ENCODE results near the gene SH3BP5L.

The SH3BP5L gene

DNA sequence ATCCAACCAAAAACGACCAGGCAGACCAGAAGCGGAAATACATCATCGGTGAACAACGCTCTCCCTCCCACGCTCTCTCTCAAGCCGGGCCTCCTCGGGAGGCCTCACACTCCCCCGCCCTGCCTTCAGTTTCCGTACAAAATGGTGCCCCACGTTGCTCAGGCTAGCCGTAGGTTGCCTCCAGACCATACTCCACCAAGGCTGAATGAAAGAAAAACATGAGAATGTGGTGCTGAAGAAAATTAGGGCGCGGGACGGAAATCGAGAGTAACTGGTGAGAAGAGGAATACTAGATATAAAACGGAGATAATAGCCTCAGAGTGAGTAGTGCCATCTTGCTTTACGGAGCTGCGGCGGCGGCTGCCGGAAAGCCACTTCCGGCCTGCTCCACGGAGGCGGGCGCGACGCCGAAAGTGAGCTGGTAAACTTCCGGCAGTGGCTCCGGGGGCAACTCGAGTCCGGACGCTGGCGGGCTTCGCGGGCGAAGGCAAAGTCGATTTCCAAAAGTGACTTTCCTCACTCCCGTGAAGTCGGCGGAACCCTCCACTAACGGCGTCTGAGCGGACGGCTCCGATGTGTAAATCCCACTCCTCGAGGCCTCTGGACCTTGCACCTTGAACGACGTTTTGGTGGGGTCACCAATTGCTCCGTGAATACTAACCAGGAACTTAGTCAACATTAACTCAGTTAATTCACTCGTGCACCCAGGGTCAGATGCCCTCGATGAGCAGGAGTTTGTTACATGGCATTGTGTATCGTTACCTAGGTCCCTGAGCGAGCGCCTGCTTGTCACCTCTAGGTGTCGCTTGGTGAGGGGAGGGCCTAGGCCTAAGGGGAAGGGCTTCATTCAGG is at the start of gene SH3BP5L:
Gene SH3BP5L, minus strand, starts transcription at position 7 of the 852 bp plus-strand sequence. CDS start 980 bp downstream, outside the sequence.
- Histone ChIP-seq H3K9ac (ENCODE audit: insufficient read length, low read depth) (peak within 1 kb of the TSS; percentile 93), H3K36me3 (ENCODE audit: insufficient read depth, insufficient read length, low read length) (peaks cover 38% of the 10 kb centered on the region), H3K27me3 (ENCODE audit: insufficient read depth, insufficient read length) (no peaks in the 10 kb centered on the region), H3K4me3 (ENCODE audit: insufficient read length, low read depth) (peak within 1 kb of the TSS; percentile 95), H3K4me1 (ENCODE audit: insufficient read depth, insufficient read length) (peaks cover 2% of the 10 kb centered on the region), H3K9me3 (ENCODE audit: insufficient read depth, low read length) (0 out of 2 replicates have a peak, but pooled peaks cover 4% of the 10 kb centered on the region)
- TF ChIP-seq SUZ12 (IDR thresholded peaks at IDR 0.05; ENCODE audit: extremely low read depth, insufficient read depth, insufficient read length) (no peak), ZNF274 (IDR thresholded peaks at IDR 0.05; ENCODE audit: low read depth, low read length) (no peak), YY1 (IDR thresholded peaks at IDR 0.05; ENCODE audit: insufficient read depth, insufficient read length) (peak; percentile 97)
- peak; percentile 96 for DNase-seq (ENCODE audit: low read depth, low spot score)

DNA sequence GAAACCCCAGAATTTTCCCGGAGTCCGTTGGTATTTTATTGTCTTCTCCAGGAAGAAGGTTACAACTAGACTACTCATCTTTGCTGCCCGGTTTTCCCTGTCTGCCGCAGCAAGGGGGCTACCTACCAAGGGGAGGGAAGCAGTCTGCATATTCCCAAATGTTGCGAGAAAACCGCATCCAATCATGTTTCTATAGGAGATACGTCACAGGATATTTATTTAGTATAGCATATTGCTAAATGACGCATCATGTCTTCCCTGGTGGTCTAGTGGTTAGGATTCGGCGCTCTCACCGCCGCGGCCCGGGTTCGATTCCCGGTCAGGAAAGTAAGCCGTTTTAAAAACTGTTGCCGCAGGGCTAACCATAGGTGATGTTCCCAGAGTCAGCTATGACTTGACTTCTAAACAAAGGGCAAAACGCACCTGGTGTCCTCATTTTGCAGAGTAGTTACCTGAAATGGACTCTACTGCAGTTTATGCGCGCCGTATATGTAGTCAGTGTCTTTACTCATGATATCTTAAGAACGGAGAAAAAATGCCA is 48.3 kb upstream of the SH3BP5L start:
- peak; percentile 75 for DNase-seq (ENCODE audit: low read depth, low spot score)
- H3K4me1 ChIP-seq (ENCODE audit: insufficient read depth, insufficient read length): no peaks in the 10 kb centered on the region
- no peaks in the 10 kb centered on the region for H3K9me3 ChIP-seq (ENCODE audit: insufficient read depth, low read length)
- H3K36me3 ChIP-seq (ENCODE audit: insufficient read depth, insufficient read length, low read length): no peaks in the 10 kb centered on the region
- no peak for TF ChIP-seq YY1 (IDR thresholded peaks at IDR 0.05; ENCODE audit: insufficient read depth, insufficient read length)
- TF ChIP-seq SUZ12 (IDR thresholded peaks at IDR 0.05; ENCODE audit: extremely low read depth, insufficient read depth, insufficient read length): no peak
- TF ChIP-seq ZNF274 (IDR thresholded peaks at IDR 0.05; ENCODE audit: low read depth, low read length): no peak
- peak overlapping the region; percentile 63 for H3K9ac ChIP-seq (ENCODE audit: insufficient read length, low read depth)
- H3K4me3 ChIP-seq (ENCODE audit: insufficient read length, low read depth): peak overlapping the region; percentile 74
- no peaks in the 10 kb centered on the region for H3K27me3 ChIP-seq (ENCODE audit: insufficient read depth, insufficient read length)

- peak; percentile 94 for DNase-seq (ENCODE audit: low read depth, low spot score)
- Histone ChIP-seq H3K4me1 (ENCODE audit: insufficient read depth, insufficient read length) (no peaks in the 10 kb centered on the region), H3K9ac (ENCODE audit: insufficient read length, low read depth) (peak overlapping the region; percentile 92), H3K4me3 (ENCODE audit: insufficient read length, low read depth) (peak overlapping the region; percentile 74), H3K36me3 (ENCODE audit: insufficient read depth, insufficient read length, low read length) (no peaks in the 10 kb centered on the region), H3K9me3 (ENCODE audit: insufficient read depth, low read length) (no peaks in the 10 kb centered on the region), H3K27me3 (ENCODE audit: insufficient read depth, insufficient read length) (no peaks in the 10 kb centered on the region)
- no peak for TF ChIP-seq SUZ12 (IDR thresholded peaks at IDR 0.05; ENCODE audit: extremely low read depth, insufficient read depth, insufficient read length)
- TF ChIP-seq YY1 (IDR thresholded peaks at IDR 0.05; ENCODE audit: insufficient read depth, insufficient read length): no peak
- TF ChIP-seq ZNF274 (IDR thresholded peaks at IDR 0.05; ENCODE audit: low read depth, low read length): no peak
Observed at GRCh38 chr1:248873409-248873992, 47.8 kb upstream of the SH3BP5L start.

GRCh38 chr1:248872752-248873408 is 47.2 kb upstream of the SH3BP5L start:
- Histone ChIP-seq H3K36me3 (ENCODE audit: insufficient read depth, insufficient read length, low read length) (no peaks in the 10 kb centered on the region), H3K9me3 (ENCODE audit: insufficient read depth, low read length) (no peaks in the 10 kb centered on the region), H3K4me3 (ENCODE audit: insufficient read length, low read depth) (peak overlapping the region; percentile 74), H3K27me3 (ENCODE audit: insufficient read depth, insufficient read length) (no peaks in the 10 kb centered on the region), H3K4me1 (ENCODE audit: insufficient read depth, insufficient read length) (no peaks in the 10 kb centered on the region), H3K9ac (ENCODE audit: insufficient read length, low read depth) (peak overlapping the region; percentile 92)
- DNase-seq (ENCODE audit: low read depth, low spot score): peak; percentile 73
- TF ChIP-seq YY1 (IDR thresholded peaks at IDR 0.05; ENCODE audit: insufficient read depth, insufficient read length): no peak
- TF ChIP-seq SUZ12 (IDR thresholded peaks at IDR 0.05; ENCODE audit: extremely low read depth, insufficient read depth, insufficient read length): no peak
- no peak for TF ChIP-seq ZNF274 (IDR thresholded peaks at IDR 0.05; ENCODE audit: low read depth, low read length)

DNA sequence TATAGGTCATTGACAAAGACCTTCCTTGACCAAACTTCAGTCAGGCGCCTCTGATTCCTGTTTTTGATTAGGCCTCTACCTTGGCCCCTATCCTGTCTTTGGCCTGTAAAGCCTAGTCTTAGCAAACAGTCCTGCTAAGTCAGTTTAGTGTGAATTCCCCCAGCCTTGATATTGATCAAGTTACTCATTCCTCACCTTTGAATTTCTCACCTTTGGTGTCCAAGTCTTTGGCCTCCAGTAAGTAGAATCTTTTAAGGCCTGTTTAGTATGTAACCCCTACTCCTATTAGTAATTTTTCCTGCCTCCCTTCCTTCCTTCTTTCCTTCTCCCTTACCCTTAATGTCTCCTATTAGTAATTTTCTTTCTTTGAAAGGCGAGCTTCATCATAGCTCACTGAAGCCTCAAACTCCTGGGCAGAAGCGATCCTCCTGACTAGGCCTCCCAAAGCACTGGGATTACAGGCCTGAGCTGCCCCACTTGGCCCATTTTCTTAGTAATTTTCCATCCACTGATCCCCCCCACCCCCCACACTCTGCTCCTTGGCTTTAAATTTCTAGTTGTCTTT is 46.2 kb upstream of the SH3BP5L start:
- Histone ChIP-seq H3K36me3 (ENCODE audit: insufficient read depth, insufficient read length, low read length) (no peaks in the 10 kb centered on the region), H3K4me1 (ENCODE audit: insufficient read depth, insufficient read length) (no peaks in the 10 kb centered on the region), H3K9me3 (ENCODE audit: insufficient read depth, low read length) (no peaks in the 10 kb centered on the region), H3K4me3 (ENCODE audit: insufficient read length, low read depth) (peak overlapping the region; percentile 27), H3K27me3 (ENCODE audit: insufficient read depth, insufficient read length) (no peaks in the 10 kb centered on the region), H3K9ac (ENCODE audit: insufficient read length, low read depth) (peak overlapping the region; percentile 53)
- TF ChIP-seq SUZ12 (IDR thresholded peaks at IDR 0.05; ENCODE audit: extremely low read depth, insufficient read depth, insufficient read length): no peak
- no peak for TF ChIP-seq YY1 (IDR thresholded peaks at IDR 0.05; ENCODE audit: insufficient read depth, insufficient read length)
- no peak for DNase-seq (ENCODE audit: low read depth, low spot score)

DNA sequence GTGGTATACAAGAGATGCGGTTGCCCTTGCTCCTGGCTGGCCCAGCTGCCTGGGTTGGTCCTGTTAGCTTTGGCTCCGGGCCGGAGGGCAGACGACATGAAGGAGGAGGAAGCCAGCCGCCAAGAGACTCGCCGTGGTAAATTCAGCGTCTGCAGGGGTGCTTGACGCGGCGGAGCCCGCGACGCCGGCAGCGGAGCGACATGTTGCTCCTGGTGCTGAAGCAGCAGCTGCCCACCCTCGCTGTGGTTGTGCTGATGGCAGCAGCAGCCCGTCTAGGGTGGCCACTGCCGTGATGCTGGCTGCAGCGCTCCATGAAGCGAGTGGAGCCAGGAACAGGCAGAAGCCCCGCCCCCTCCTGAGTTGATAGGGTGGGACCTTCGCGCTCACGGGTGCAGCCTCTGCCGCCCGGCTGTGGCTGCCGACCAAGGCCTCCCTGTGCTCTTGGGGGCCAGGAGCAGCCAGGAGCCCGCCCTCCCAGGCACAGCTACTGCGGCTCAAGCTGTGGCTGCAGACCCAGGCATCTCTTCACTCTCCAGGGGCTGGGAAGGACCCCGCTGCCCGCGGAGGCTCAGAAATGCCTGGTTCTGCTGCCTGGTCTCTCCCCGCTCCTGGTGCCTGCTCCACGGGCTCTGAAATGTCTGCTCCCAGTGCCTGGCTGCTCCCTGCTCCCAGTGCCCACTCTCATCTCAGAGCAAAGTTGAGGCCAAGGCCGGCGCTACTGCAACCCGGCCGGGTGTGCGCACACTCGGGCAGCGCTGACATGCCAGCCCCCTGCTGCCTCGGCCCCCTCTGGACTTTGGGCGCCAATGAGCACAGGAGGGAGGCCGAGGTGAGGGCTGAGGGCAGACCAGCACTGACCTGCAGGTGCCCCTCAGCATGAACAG is 37.5 kb upstream of the SH3BP5L start:
- no peak for TF ChIP-seq ZNF274 (IDR thresholded peaks at IDR 0.05; ENCODE audit: low read depth, low read length)
- no peak for TF ChIP-seq YY1 (IDR thresholded peaks at IDR 0.05; ENCODE audit: insufficient read depth, insufficient read length)
- TF ChIP-seq SUZ12 (IDR thresholded peaks at IDR 0.05; ENCODE audit: extremely low read depth, insufficient read depth, insufficient read length): no peak
- Histone ChIP-seq H3K9me3 (ENCODE audit: insufficient read depth, low read length) (no peaks in the 10 kb centered on the region), H3K36me3 (ENCODE audit: insufficient read depth, insufficient read length, low read length) (no peaks in the 10 kb centered on the region), H3K9ac (ENCODE audit: insufficient read length, low read depth) (peak overlapping the region; percentile 91), H3K4me1 (ENCODE audit: insufficient read depth, insufficient read length) (peaks cover 7% of the 10 kb centered on the region), H3K27me3 (ENCODE audit: insufficient read depth, insufficient read length) (peaks cover 46% of the 10 kb centered on the region), H3K4me3 (ENCODE audit: insufficient read length, low read depth) (peak overlapping the region; percentile 66)
- no peak for DNase-seq (ENCODE audit: low read depth, low spot score)
